Measurements from ENCODE around the gene RGS7. TPM values are rescaled to one million over a fixed set of nuclear protein-coding genes. Genes with fewer than 3 reads are reported as not detected.
A peak's percentile ranks its signal among the peaks of the same experiment; 100 is the strongest.

Gene RGS7
- total RNA-seq, 1 donor from 2014 or later: not detected

GRCh38 chr1:240800291-240800690 is 556.7 kb downstream of the RGS7 start:
- Histone ChIP-seq H3K27me3 (ENCODE audit: control insufficient read depth, insufficient read depth, low read length) (no peaks in the 10 kb centered on the region), H3K36me3 (ENCODE audit: control insufficient read depth, insufficient read depth, low read length) (no peaks in the 10 kb centered on the region), H3K4me3 (ENCODE audit: low read depth, low read length) (no peak overlapping the region)
- no peak for TF ChIP-seq CTCF (IDR thresholded peaks at IDR 0.05; ENCODE audit: insufficient read depth, low read length, severe bottlenecking)
- DNase-seq (ENCODE audit: low read depth) (no peak), FAIRE-seq (no peak)

GRCh38 chr1:240797050-240797449 is 560.0 kb downstream of the RGS7 start:
- Histone ChIP-seq H3K27me3 (ENCODE audit: control insufficient read depth, insufficient read depth, low read length) (no peaks in the 10 kb centered on the region), H3K36me3 (ENCODE audit: control insufficient read depth, insufficient read depth, low read length) (no peaks in the 10 kb centered on the region), H3K4me3 (ENCODE audit: low read depth, low read length) (no peak overlapping the region)
- FAIRE-seq (no peak), DNase-seq (ENCODE audit: low read depth) (peak; percentile 81)
- TF ChIP-seq CTCF (IDR thresholded peaks at IDR 0.05; ENCODE audit: insufficient read depth, low read length, severe bottlenecking): no peak

- no peak for DNase-seq (ENCODE audit: low read depth)
- no peak for FAIRE-seq
- H3K36me3 ChIP-seq (ENCODE audit: control insufficient read depth, insufficient read depth, low read length): no peaks in the 10 kb centered on the region
Observed at GRCh38 chr1:240794046-240794843, 562.8 kb downstream of the RGS7 start.

GRCh38 chr1:240792915-240793529 is 564.0 kb downstream of the RGS7 start:
- FAIRE-seq (no peak), DNase-seq (ENCODE audit: low read depth) (no peak)
- TF ChIP-seq CTCF (IDR thresholded peaks at IDR 0.05; ENCODE audit: insufficient read depth, low read length, severe bottlenecking): no peak
- Histone ChIP-seq H3K4me3 (ENCODE audit: low read depth, low read length) (no peak overlapping the region), H3K36me3 (ENCODE audit: control insufficient read depth, insufficient read depth, low read length) (no peaks in the 10 kb centered on the region), H3K27me3 (ENCODE audit: control insufficient read depth, insufficient read depth, low read length) (no peaks in the 10 kb centered on the region)

More at GRCh38 chr1:240794046-240794843, 562.8 kb downstream of the RGS7 start:
- no peaks in the 10 kb centered on the region for H3K27me3 ChIP-seq (ENCODE audit: control insufficient read depth, insufficient read depth, low read length)
- H3K4me3 ChIP-seq (ENCODE audit: low read depth, low read length): no peak overlapping the region
- no peak for TF ChIP-seq CTCF (IDR thresholded peaks at IDR 0.05; ENCODE audit: insufficient read depth, low read length, severe bottlenecking)

GRCh38 chr1:240790856-240791255 is 566.1 kb downstream of the RGS7 start:
- H3K27me3 ChIP-seq (ENCODE audit: control insufficient read depth, insufficient read depth, low read length): no peaks in the 10 kb centered on the region
- DNase-seq (ENCODE audit: low read depth) (no peak), FAIRE-seq (no peak)
- H3K36me3 ChIP-seq (ENCODE audit: control insufficient read depth, insufficient read depth, low read length): no peaks in the 10 kb centered on the region
- no peak overlapping the region for H3K4me3 ChIP-seq (ENCODE audit: low read depth, low read length)
- no peak for TF ChIP-seq CTCF (IDR thresholded peaks at IDR 0.05; ENCODE audit: insufficient read depth, low read length, severe bottlenecking)
